Pancreas (tissue), 10 donors: ENCODE data around the gene SHF. TPM values are rescaled to one million over a fixed set of nuclear protein-coding genes. Genes with fewer than 3 reads are reported as not detected.

ENCODE experiments used
- ATAC-seq, 4 donors: fragments of 200-7000 bp; cut with Tn5 transposase; one replicate each; pipeline versions ENCODE4 v1.8.0 to v1.9.1; 2020; ENCODE audit warnings: mild to moderate bottlenecking in 4 of 4, moderate library complexity in 4 of 4
- DNase-seq, 6 donors: peaks; one replicate each; pipeline ENCODE4 v3.0.0-alpha.2; 2020
- FAIRE-seq: peaks from 2 replicates; lab custom pipeline; 2012; peaks lifted over from hg19 to GRCh38; lab: Jason Lieb, UNC
- H3K27ac ChIP-seq, 4 donors: fragments of 200-600 bp; sonication (generic); 1 replicate in 3 of 4; 2 replicates in 1 of 4; pipeline versions ENCODE4 v1.5.0 to v1.8.0; 2020
- H3K27me3 ChIP-seq, 4 donors: fragments of 200-600 bp; one replicate each; pipeline ENCODE4 v1.8.0; 2021
- H3K36me3 ChIP-seq, 3 donors: fragments of 200-600 bp; sonication (generic) in 1 of 3; one replicate each; pipeline versions ENCODE4 v1.5.0 to v1.8.0; 2020 to 2021
- H3K4me1 ChIP-seq, 3 donors: fragments of 200-600 bp; one replicate each; pipeline ENCODE4 v1.8.0; 2021
- H3K4me3 ChIP-seq, 4 donors: fragments of 200-600 bp; sonication (generic) in 2 of 4; one replicate each; pipeline versions ENCODE4 v1.5.0 to v1.8.0; 2020 to 2021
- H3K9me3 ChIP-seq, 4 donors: fragments of 200-600 bp; one replicate each; pipeline ENCODE4 v1.8.0; 2021
- CTCF ChIP-seq, 4 donors: fragments of 200-600 bp; sonication (generic) in 3 of 4; IDR thresholded peaks; one replicate each; pipeline versions ENCODE4 v1.5.0 to v1.8.0; 2021; ENCODE audit warnings: antibody characterized with exemption in 4 of 4
- WGBS, 2 donors: extraction: QIAGEN DNeasy Blood & Tissue Kit; methylation state at CpG; one replicate each; pipeline ENCODE4 v1.1.7; 2013; 5-methylcytosine and 5-hydroxymethylcytosine counted together
- intact Hi-C, 3 donors: fragments of 100-400 bp; cut with DNase I; formaldehyde crosslinking; loops; one replicate each; pipeline versions ENCODE4 v1.11.1 to v1.14.2; 2022
- polyA plus RNA-seq, 2 donors: library from polyadenylated mRNA; stranded (reverse); fragments of 200-250 nt; gene quantifications; one replicate each; pipeline ENCODE4 v1.2.3, GENCODE V29; 2013
- total RNA-seq, 6 donors: library from RNA; stranded (reverse); fragmentation: NEBNext Ultra II Directional in 4 of 6; extraction: Animal tissue kit (Norgen Biotek cat#: 25700) in 4 of 6; gene quantifications; one replicate each; pipeline versions ENCODE4 v1.2.1 to v1.2.4, GENCODE V29; 2021 to 2023
- donor health status: healthy with polysubstance abuse.
- donor health status: DM: no; HTN: no; CAD: no; lungs with moderate emphysema.
- donor health status: DM: no; HTN: no; CAD: no.
- donor health status: control.
- donor health status: control.
- donor health status: Bipolar disorder and iron deficiency.
- donor health status: DM: yes; HTN: yes; CAD: no.
- donor health status: DM: no; HTN: no; CAD: no.
- donor health status: DM: no; HTN: no; CAD: no.
- donor health status: DM: yes; HTN: yes; CAD: no.

SHF gene
- total and polyA plus RNA-seq, 8 donors = 1.0 to 3.7 (median 2.0) TPM

DNA sequence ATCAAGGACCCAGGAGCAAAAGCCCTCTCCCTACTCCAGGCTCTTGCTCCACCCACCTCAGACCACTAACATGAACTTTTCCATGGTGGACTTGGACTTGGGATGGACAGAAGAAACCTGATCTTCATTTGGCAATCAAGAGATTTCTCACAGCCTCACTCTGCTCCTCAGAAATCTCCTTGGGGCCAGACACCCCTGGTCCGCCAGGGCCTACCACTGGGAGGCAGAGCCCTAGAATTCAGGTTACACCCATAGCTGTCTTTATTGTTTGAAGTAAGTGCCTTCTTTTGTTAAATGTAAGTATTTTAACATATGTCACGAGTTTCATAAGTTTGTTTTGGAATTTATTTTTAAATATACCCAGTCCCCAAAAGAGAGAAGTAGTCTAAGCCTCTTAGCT is 13.2 kb downstream of the SHF start:
- ATAC-seq (no peak), DNase-seq (no peak), FAIRE-seq (no peak)
- H3K27ac ChIP-seq = no peak overlapping the region
- no peaks in the 10 kb centered on the region for H3K4me1 ChIP-seq
- TF ChIP-seq CTCF (IDR thresholded peaks at IDR 0.05) = no peak
- H3K9me3 ChIP-seq = no peaks in the 10 kb centered on the region
- 81 to 90% methylated on average over 2 of the region's 2 CpGs for WGBS, 2 donors
- no peaks in the 10 kb centered on the region for H3K36me3 ChIP-seq
- H3K27me3 ChIP-seq = no peaks in the 10 kb centered on the region
- no peak overlapping the region for H3K4me3 ChIP-seq
- intact Hi-C loops = no loop called here

DNA sequence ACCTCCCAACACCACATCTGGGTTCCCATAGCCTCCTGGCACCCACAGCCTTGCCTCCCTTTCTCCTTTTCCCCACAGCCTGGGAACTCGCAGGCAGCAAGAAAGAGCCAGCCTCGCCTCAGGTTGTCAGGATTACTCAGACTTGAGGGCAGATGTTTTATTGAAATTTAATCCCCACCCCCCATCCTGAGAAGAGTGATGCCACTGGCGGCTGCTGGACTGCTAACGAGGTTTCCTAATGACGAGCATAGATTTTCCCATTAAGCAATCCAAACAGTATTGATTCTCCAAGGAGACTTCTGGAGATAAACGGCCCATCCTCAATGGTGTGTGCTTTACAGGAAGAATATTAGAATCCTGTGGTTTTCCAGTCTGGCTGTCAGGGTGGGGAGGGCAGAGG is 13.7 kb downstream of the SHF start:
- 75 to 81% methylated on average over 6 of the region's 6 CpGs for WGBS, 2 donors
- Histone ChIP-seq H3K9me3 (no peaks in the 10 kb centered on the region), H3K36me3 (no peaks in the 10 kb centered on the region), H3K4me3 (no peak overlapping the region), H3K4me1 (no peaks in the 10 kb centered on the region), H3K27me3 (no peaks in the 10 kb centered on the region), H3K27ac (no peak overlapping the region)
- intact Hi-C loops = no loop called here
- ATAC-seq = no peak
- DNase-seq = no peak
- no peak for TF ChIP-seq CTCF (IDR thresholded peaks at IDR 0.05)
- no peak for FAIRE-seq

GRCh38 chr15:45171912-45172311 is 15.9 kb downstream of the SHF start:
- H3K9me3 ChIP-seq = no peaks in the 10 kb centered on the region
- DNase-seq = no peak
- no peaks in the 10 kb centered on the region for H3K36me3 ChIP-seq
- intact Hi-C loops = no loop called here
- ATAC-seq = no peak
- H3K27me3 ChIP-seq = no peaks in the 10 kb centered on the region
- no peak for FAIRE-seq
- H3K27ac ChIP-seq = no peak overlapping the region
- no peak for TF ChIP-seq CTCF (IDR thresholded peaks at IDR 0.05)
- H3K4me1 ChIP-seq = no peaks in the 10 kb centered on the region
- H3K4me3 ChIP-seq = no peak overlapping the region
- 92 to 94% methylated on average over 12 of the region's 12 CpGs for WGBS, 2 donors

- peaks cover 0 to 4% (median 0%) of the 10 kb centered on the region in 3 donors for H3K4me1 ChIP-seq
- WGBS, 2 donors = 68 to 87% methylated on average over 4 of the region's 4 CpGs
- intact Hi-C loops = no loop called here
- DNase-seq (no peak), FAIRE-seq (no peak), ATAC-seq (no peak)
- H3K27ac ChIP-seq = no peak overlapping the region
- no peaks in the 10 kb centered on the region for H3K36me3 ChIP-seq
- H3K9me3 ChIP-seq = no peaks in the 10 kb centered on the region
- H3K27me3 ChIP-seq = no peaks in the 10 kb centered on the region
- H3K4me3 ChIP-seq = no peak overlapping the region
- TF ChIP-seq CTCF (IDR thresholded peaks at IDR 0.05) = no peak
Measured at GRCh38 chr15:45169608-45170480, 17.9 kb downstream of the SHF start.
